Measurements from ENCODE around the gene HOXA10.

Gene HOXA10

GRCh38 chr7:27203365-27203953 lies 29.3 kb upstream of the HOXA10 start:
- no peak for DNase-seq

- DNase-seq, result no peak
Observed at GRCh38 chr7:27202862-27203134, 28.7 kb upstream of the HOXA10 start.

DNA sequence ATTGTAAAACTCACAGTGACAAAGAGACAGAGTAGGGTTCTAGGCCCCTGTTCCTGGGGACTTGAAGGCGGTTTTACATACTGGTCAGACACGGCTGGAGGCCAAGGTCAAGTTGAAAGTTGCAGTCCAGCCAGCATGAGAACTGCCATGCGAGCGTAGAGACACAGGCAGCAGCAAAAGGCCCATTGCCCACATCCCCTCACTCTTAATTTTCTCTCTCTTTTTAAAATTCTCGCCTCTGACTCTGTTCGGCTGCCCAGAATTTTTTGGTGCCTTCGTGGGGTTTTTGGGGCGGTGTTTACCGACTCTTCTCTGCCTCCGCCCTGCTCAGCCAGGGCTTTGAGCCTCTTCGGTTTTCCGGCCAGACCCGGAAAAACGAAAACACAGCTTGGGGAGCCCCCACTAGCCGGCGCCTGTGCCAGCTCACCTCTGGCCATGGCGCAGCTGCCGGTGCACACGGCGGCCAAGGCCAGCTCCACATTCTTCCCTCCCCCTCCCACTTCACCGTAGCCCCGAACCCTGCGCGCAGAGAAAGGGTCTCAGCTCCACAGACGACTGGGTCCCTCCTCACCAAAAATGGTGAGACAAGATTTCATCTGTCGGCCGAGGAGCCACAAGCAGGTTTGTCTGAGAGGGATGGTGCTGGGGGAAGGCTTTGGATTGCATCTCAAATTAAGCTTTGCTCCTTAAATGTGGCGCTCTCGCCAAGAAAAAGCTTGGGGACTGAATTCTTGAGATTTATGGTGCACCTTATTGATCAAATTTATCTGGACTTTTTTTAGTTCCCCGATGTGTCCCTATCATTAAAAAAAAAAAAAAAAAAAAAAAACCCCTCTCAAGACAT lies 28.1 kb upstream of the HOXA10 start:
- DNase-seq, result no peak

DNA sequence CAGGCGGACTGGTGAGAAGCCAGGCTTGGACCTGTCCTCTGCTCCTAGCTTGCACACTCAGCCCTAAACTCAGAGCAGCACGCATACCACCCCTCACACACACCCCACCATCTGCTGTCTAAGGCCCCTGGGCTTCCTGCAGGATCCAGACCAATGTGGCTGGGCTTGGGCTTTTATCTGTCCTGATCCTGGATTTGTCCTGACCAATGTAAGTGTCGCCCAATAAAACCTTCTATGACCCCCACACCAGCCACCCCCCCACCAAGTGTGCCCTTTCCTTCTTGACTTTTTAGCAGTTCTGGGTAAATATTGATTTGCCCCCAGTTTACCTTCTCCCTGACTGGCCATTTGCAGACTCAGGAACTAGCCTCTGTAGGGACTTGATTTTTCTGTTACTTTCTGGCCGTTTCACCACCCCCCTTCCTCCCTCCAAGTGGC lies 27.5 kb upstream of the HOXA10 start:
- DNase-seq, result no peak

- DNase-seq, result peak; percentile 50
Observed at GRCh38 chr7:27200761-27201579, 26.9 kb upstream of the HOXA10 start.

- DNase-seq, result peak; percentile 48
Observed at GRCh38 chr7:27199849-27200760, 26.0 kb upstream of the HOXA10 start, which contains the start of gene HOXA13. HOXA13 (minus strand) TSS chr7:27200091; CDS start chr7:27200077, 14 bp downstream.

- no peak for DNase-seq
Observed at GRCh38 chr7:27198871-27199801, 25.0 kb upstream of the HOXA10 start.

DNA sequence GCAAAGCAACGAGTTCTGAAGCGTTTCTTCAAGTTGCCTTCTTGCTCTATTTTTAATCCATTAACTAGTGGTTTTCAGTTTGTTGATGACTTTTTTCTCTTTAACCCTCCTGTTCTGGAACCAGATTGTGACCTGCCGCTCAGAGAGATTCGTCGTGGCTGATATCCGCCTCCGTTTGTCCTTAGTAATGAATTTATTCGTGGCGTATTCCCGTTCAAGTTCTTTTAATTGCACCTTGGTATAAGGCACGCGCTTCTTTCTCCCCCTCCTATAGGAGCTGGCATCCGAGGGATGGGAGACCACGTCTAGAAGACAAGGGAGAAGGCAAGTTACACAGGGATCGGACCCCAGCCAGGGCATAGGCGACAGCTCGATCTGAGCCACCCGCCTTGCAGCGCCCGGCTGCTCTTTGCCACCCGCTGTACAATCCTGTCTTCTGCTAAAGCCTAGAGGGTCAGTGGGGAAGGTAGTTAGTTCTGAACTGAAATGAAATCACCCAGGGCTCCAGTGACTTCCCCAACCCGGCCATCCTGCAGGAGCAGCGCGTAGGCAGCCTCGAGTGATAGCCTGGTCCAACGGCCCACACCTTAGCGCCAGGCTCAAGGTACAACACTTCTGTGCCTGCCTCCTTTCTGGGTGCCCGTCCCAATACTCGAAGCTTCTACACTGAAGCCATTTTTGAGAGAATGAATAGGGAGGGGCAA lies 24.2 kb upstream of the HOXA10 start:
- no peak for DNase-seq

DNA sequence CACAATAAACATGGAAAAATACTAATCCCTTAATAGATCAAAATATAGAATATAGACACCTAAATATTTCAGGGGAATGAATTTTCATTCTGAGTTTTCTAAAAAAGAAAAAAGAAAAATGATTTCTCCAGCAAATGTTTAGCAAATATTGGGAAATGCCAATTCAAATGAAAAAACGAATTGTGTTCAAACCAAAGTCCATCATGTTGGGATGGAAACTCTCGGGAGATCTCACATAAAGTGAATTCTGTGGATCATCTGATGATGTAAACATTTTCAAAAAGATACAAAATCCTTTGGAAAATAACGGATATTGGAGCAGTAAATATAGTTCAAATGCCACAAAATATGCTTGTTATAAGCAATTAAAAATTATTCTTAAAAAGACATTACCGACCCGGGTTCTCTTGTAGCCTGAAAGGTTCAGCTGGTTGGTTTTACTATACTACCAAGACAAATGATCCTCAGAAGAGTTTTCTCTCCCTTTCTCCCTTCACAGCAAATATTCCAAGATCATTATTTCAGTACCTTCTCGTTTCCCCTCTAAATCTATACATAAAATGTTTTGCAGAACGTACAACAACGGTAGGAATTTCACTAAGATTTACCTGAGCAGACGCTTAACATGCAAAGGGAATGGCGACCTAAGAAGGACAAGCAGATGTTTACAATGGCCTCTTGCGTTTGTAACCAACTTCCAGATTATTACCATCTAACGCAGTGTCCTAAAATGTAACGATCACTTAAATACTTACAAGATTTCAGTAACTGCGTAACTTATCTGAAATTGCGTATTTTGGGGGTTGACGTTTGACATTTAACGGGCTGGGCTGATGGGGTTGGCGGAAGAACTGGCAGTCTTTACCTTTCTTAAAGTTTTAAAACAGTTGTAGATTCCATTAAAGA lies 23.3 kb upstream of the HOXA10 start:
- DNase-seq, result no peak

DNA sequence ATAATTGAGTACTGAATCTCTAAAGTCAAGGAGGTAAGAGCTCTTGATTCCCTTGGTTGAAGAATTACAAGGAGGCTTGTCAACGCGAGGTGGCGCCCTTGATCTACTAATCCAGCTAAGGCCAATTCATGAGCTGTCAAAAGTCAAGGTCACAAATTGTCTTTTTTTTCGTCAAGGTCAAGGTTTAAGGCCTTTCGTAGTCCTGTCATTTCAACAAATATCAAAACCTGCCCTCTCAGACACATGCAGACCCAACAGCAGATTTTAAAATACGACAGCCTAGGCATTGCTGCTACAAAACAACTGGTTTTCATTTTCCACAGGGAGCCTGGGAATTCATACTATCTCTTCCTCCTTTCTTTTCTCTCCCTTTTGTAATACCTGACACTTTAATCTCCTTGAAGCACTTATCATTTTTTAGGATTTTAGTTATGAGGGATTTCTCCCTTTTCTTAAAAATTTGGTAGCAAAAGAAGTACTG lies 22.2 kb upstream of the HOXA10 start:
- DNase-seq, result peak; percentile 91

DNA sequence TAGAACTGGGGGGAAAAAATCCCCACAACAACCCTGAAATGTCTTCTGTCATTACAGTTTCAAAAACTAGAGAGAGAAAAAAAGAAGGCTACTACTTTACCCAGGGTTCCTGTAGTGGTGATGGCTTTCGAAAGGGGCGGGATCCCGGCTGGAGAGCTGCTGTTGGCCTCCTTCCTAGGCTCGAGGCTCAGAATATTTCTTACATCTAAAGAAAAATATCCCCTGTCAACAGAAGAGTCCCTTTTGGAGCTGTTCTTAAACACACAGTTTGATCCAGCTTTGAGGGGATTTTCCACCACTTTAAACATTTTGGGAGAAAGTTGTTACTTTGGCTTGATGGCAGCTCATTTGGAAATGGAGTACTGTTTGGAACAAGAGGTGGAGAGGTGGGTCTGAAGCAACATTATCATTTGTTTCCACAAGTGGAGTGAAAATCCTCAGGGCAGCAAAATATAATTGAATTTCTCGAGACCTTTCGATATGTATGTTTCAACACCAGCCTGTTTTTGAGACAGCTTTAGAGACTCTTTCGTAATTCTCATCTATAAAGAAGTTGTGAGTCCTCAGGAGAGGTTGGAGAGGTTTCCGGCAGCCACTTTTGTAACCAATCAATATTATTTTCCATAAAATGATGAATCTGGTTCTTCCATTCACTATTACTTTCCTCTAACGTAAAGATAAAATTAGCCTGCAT lies 20.7 kb upstream of the HOXA10 start:
- DNase-seq, result no peak

DNA sequence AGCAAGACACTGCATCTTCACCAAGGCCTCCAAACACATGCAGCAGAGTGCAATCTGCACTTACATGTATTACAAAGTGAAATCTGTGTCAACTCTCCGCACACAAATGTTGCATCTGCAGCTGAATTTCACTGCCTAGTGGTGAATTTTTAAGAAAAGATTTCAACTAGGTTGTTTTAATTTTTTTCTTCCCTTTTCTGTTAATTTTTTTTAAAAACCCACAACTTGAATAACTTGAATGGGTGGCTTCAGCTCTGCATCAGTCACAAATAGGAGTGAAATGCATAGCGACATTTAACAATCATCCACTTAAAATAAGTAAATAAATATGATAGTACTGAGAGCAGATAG lies 19.9 kb upstream of the HOXA10 start:
- no peak for DNase-seq

GRCh38 chr7:27193335-27194001 lies 19.3 kb upstream of the HOXA10 start:
- DNase-seq, result no peak

GRCh38 chr7:27192546-27193334 lies 18.6 kb upstream of the HOXA10 start:
- DNase-seq, result peak; percentile 61

DNA sequence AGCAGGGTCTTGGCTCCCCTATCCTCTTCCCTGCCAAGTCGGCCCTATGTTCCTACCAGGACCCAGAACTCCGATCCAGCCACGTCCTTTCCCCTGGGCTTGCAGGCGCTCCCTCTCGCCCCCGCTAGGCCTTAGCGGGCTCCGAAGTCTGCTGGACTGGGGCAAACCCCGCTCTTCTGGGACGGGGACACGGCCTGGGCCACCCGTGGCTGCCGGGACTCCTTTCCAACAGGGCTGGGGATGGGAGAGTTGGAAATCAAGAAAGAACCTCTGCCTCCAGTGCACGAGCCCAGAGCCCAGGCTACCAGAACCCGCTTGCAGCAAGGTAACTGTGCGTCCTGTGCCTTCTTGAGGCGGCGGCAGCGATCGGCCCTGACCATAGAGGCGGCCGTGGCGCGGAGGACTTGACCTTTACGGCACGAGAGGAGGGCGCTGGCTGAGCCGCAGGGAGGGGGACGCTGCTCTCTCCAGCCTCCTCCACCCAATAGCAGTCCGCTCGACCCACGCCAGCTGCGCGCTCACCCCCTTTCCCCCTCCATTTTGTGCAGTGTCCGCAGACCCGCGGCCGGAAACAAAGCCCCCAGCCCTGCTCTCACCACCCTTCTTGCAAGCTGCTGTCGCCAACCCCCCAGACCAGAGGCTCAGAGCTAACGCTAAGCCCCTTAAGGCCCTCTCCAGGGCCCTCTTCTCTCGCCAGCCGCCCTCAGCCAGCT lies 17.9 kb upstream of the HOXA10 start:
- no peak for DNase-seq

- DNase-seq, result no peak
Observed at GRCh38 chr7:27191161-27191731, 17.1 kb upstream of the HOXA10 start.
